OCI-LY1 (cell line): ENCODE measurements around the gene SERPINE1.

Experiments used
- H2AFZ ChIP-seq: fragments of 200-600 bp; sonication (generic), shearing (Covaris generic); 2 replicates; pipeline ENCODE4 v1.6.0; 2014; ENCODE audit warnings: antibody characterized with exemption, mild to moderate bottlenecking, low read length
- H3F3A ChIP-seq: fragments of 200-600 bp; sonication (generic), shearing (Covaris generic); 2 replicates; pipeline ENCODE4 v1.6.0; 2014; ENCODE audit warnings: mild to moderate bottlenecking, antibody characterized with exemption, low read length, moderate library complexity; ENCODE audit not compliant: insufficient read depth
- H3K27ac ChIP-seq: fragments of 200-600 bp; sonication (generic); 2 replicates; pipeline ENCODE4 v1.5.1; 2014; ENCODE audit warnings: low read length, mixed run types, mild to moderate bottlenecking, low read depth; ENCODE audit not compliant: poor library complexity, severe bottlenecking
- H3K27me3 ChIP-seq: fragments of 200-600 bp; sonication (generic); 2 replicates; pipeline ENCODE4 v1.6.0; 2014; ENCODE audit warnings: antibody characterized with exemption, mild to moderate bottlenecking, low read length, moderate library complexity; ENCODE audit not compliant: insufficient read depth
- H3K36me3 ChIP-seq: fragments of 200-600 bp; sonication (generic); 2 replicates; pipeline ENCODE4 v1.6.1; 2014; ENCODE audit warnings: mild to moderate bottlenecking, antibody characterized with exemption, low read length, moderate library complexity, mixed read lengths; ENCODE audit not compliant: insufficient read depth
- H3K4me1 ChIP-seq: fragments of 200-600 bp; sonication (generic); 2 replicates; pipeline ENCODE4 v1.5.1; 2014; ENCODE audit warnings: mild to moderate bottlenecking, low read length, moderate library complexity; ENCODE audit not compliant: insufficient read depth, severe bottlenecking
- H3K4me2 ChIP-seq: fragments of 200-600 bp; sonication (generic), shearing (Covaris generic); 2 replicates; pipeline ENCODE4 v1.6.1; 2014; ENCODE audit warnings: low read length
- H3K4me3 ChIP-seq: fragments of 200-600 bp; sonication (generic); 2 replicates; pipeline ENCODE4 v1.5.1; 2014; ENCODE audit warnings: low read length, low read depth, mild to moderate bottlenecking, mixed read lengths; ENCODE audit not compliant: poor library complexity, severe bottlenecking
- H3K79me2 ChIP-seq: fragments of 200-600 bp; shearing (Covaris generic); 2 replicates; pipeline ENCODE4 v1.6.1; 2016; ENCODE audit warnings: mixed run types, low read length, mixed read lengths; ENCODE audit not compliant: insufficient read depth
- H3K9ac ChIP-seq: fragments of 200-600 bp; sonication (generic), shearing (Covaris generic); 2 replicates; pipeline ENCODE4 v1.6.1; 2014; ENCODE audit warnings: mild to moderate bottlenecking, low read length, mixed read lengths
- H3K9me2 ChIP-seq: fragments of 200-600 bp; sonication (generic), shearing (Covaris generic); 2 replicates; pipeline ENCODE4 v1.6.1; 2014; ENCODE audit warnings: low read depth, mild to moderate bottlenecking, low read length, mixed read lengths
- H3K9me3 ChIP-seq: fragments of 200-600 bp; shearing (Covaris generic); 2 replicates; pipeline ENCODE4 v1.6.1; 2014; ENCODE audit warnings: low read length, mixed read lengths
- H4K20me1 ChIP-seq: fragments of 200-600 bp; sonication (generic), shearing (Covaris generic); 2 replicates; pipeline ENCODE4 v1.6.0; 2016; ENCODE audit warnings: mild to moderate bottlenecking, low read length; ENCODE audit not compliant: insufficient read depth
- CTCF ChIP-seq: fragments of 200-600 bp; sonication (generic), shearing (Covaris generic); IDR thresholded peaks from 2 replicates; pipeline ENCODE4 v1.5.1; 2017; ENCODE audit warnings: mild to moderate bottlenecking, antibody characterized with exemption, low read length, moderate library complexity, mixed read lengths
- EZH2 ChIP-seq: fragments of 200-600 bp; sonication (generic), shearing (Covaris generic); IDR thresholded peaks from 2 replicates; pipeline ENCODE4 v1.8.0; 2017; ENCODE audit warnings: borderline replicate concordance, mixed run types, mild to moderate bottlenecking, antibody characterized with exemption, low read length, moderate library complexity, mixed read lengths

Gene SERPINE1

DNA sequence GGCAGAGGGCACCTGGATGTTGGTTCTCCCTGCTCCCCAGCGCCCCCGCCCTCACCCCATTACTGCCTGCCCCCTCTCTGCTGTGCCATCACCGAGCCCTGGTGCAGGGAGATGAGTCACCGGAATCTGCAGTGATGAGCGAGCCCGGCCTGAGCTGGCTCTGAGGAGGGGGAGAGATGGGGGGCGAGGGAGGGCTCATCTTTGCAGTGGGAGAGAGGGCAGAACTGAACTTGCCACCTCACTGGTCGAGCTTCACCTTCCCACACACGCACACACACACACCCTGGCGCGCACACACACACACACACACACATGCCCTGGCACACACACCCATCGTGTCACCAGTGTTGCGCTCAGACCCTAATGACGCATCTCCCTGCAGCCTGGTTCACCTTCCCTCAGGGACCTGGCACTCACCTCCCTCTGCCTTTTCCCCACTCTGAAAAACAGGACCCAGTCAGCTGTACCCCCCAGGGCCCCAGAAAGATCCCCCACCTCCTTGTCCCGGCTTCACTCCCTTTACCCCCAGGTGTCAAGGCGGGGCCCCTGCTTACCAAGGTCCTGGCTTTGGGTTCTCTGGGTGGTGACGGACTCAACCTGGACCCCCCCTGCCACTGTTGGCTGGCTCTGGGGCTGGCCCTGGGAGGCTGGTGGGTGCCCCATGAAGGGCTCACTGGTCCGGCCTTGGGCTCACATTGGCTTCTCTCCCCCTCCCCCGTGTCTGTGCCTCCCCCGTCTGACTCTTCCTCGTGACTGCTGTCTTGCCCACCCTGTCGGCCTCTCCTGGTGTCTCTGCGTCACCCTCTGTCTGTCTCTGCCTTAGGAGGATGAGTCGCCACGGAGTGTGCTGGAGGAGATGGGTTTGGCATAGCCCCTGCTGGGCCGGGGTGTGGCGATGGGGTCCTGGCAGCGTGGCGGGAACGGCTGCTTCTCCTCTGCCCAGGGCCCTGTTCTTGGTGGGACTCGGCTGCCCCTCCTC lies 33.1 kb downstream of the SERPINE1 start:
- peaks cover 39% of the 10 kb centered on the region for H3K4me1 ChIP-seq
- H3K27ac ChIP-seq = no peak overlapping the region

DNA sequence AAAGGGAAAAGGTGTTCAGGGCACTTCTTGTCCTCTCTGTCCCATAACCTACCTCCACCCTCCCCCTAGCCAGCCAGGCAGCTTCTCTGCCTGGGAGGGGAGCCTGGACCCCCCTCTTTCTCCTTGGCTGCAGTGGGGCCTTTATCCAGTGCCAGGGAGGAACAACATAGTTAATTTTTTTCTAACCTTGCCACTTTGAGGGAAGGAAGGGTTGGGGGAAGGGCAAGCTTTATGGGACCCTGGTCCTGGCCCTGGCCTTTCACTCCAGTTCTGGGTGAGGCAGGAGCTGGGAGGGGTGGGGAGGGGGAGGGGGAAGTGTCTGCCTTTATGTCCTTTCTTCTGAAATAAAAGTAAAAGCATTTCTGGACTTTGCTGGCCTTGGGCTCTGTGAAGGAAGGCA lies 34.0 kb downstream of the SERPINE1 start:
- H3K27ac ChIP-seq = no peak overlapping the region
- H3K4me2 ChIP-seq = no peak overlapping the region
- no peaks in the 10 kb centered on the region for H3K9me3 ChIP-seq
- no peak overlapping the region for H2AFZ ChIP-seq
- H3K9me2 ChIP-seq = no peaks in the 10 kb centered on the region
- no peak overlapping the region for H3K4me3 ChIP-seq
- H3K27me3 ChIP-seq = no peaks in the 10 kb centered on the region
- H3F3A ChIP-seq = no peaks in the 10 kb centered on the region; the same call in 1 of the 2 replicates
- peaks cover 17% of the 10 kb centered on the region; the same call in 1 of the 2 replicates for H3K36me3 ChIP-seq
- H3K4me1 ChIP-seq = peaks cover 34% of the 10 kb centered on the region
- H4K20me1 ChIP-seq = no peaks in the 10 kb centered on the region
- H3K9ac ChIP-seq = no peak overlapping the region
- no peaks in the 10 kb centered on the region for H3K79me2 ChIP-seq
- TF ChIP-seq CTCF = no peak
- no peak for TF ChIP-seq EZH2

More for the DNA sequence above, 33.1 kb downstream of the SERPINE1 start:
- no peaks in the 10 kb centered on the region for H4K20me1 ChIP-seq
- no peaks in the 10 kb centered on the region for H3K9me2 ChIP-seq
- H3K4me3 ChIP-seq = no peak overlapping the region
- no peak for TF ChIP-seq EZH2
- TF ChIP-seq CTCF = no peak
- no peak overlapping the region for H2AFZ ChIP-seq
- 0 out of 2 replicates have a peak, but pooled peaks cover 4% of the 10 kb centered on the region for H3K79me2 ChIP-seq
- H3K9me3 ChIP-seq = no peaks in the 10 kb centered on the region
- peaks cover 17% of the 10 kb centered on the region; the same call in 1 of the 2 replicates for H3K36me3 ChIP-seq
- no peak overlapping the region for H3K9ac ChIP-seq
- no peaks in the 10 kb centered on the region; the same call in 1 of the 2 replicates for H3F3A ChIP-seq
- H3K4me2 ChIP-seq = no peak overlapping the region
- H3K27me3 ChIP-seq = no peaks in the 10 kb centered on the region

GRCh38 chr7:101161692-101162471 lies 35.0 kb downstream of the SERPINE1 start:
- Histone ChIP-seq H3K9me3 (no peaks in the 10 kb centered on the region), H3K9ac (peak overlapping the region; percentile 48; the same call in 1 of the 2 replicates), H3K9me2 (no peaks in the 10 kb centered on the region), H2AFZ (no peak overlapping the region), H3F3A (no peaks in the 10 kb centered on the region; the same call in 1 of the 2 replicates), H3K27me3 (no peaks in the 10 kb centered on the region), H3K79me2 (no peaks in the 10 kb centered on the region), H3K4me3 (peak overlapping the region; percentile 70), H3K4me1 (peaks cover 26% of the 10 kb centered on the region), H3K27ac (peak overlapping the region; percentile 35), H4K20me1 (no peaks in the 10 kb centered on the region), H3K36me3 (peaks cover 16% of the 10 kb centered on the region; the same call in 1 of the 2 replicates), H3K4me2 (peak overlapping the region; percentile 67; the same call in 1 of the 2 replicates)
- TF ChIP-seq EZH2 (no peak), CTCF (no peak)
